Colonic mucosa (tissue), 4 donors: ENCODE data around the gene APOH. TPM values are rescaled to one million over a fixed set of nuclear protein-coding genes. Genes with fewer than 3 reads are reported as not detected.

Experiments used
- DNase-seq: peaks from one replicate; pipeline ENCODE4 v3.0.0-alpha.2; 2020
- H3K27ac ChIP-seq: fragments of 200-600 bp; one replicate; pipeline ENCODE4 v1.8.0; 2021
- H3K27me3 ChIP-seq: fragments of 200-600 bp; one replicate; pipeline ENCODE4 v1.8.0; 2021
- H3K36me3 ChIP-seq: fragments of 200-600 bp; one replicate; pipeline ENCODE4 v1.8.0; 2021
- H3K4me1 ChIP-seq: fragments of 200-600 bp; one replicate; pipeline ENCODE4 v1.8.0; 2021; ENCODE audit warnings: mild to moderate bottlenecking
- H3K4me3 ChIP-seq: fragments of 200-600 bp; one replicate; pipeline ENCODE4 v1.8.0; 2021
- H3K9ac ChIP-seq, 2 donors: one replicate each; pipeline ENCODE4 v1.7.0; 2013; ENCODE audit warnings: control low read depth in 2 of 2, low read depth in 2 of 2, low read length in 2 of 2
- H3K9me3 ChIP-seq: fragments of 200-600 bp; one replicate; pipeline ENCODE4 v1.8.0; 2021
- CTCF ChIP-seq: fragments of 200-600 bp; IDR thresholded peaks from one replicate; pipeline ENCODE4 v1.8.0; 2022; ENCODE audit warnings: antibody characterized with exemption, mild to moderate bottlenecking
- intact Hi-C: fragments of 100-400 bp; cut with DNase I; formaldehyde crosslinking; loops from one replicate; pipeline ENCODE4 v1.14.1; 2022
- total RNA-seq, 2 donors: library from RNA; stranded (reverse); fragmentation: NEBNext Ultra II Directional in 1 of 2; extraction: Animal tissue kit (Norgen Biotek cat#: 25700) in 1 of 2; gene quantifications; one replicate each; pipeline ENCODE4 v1.2.1, GENCODE V29; 2021
- donor health status: healthy.
- donor health status: DM: no; HTN: no; CAD: no.
- donor health status: DM: no; HTN: no; CAD: no.

The APOH gene
- total RNA-seq, 2 donors from 2014 or later: 1.1 to 5.1 TPM

DNA sequence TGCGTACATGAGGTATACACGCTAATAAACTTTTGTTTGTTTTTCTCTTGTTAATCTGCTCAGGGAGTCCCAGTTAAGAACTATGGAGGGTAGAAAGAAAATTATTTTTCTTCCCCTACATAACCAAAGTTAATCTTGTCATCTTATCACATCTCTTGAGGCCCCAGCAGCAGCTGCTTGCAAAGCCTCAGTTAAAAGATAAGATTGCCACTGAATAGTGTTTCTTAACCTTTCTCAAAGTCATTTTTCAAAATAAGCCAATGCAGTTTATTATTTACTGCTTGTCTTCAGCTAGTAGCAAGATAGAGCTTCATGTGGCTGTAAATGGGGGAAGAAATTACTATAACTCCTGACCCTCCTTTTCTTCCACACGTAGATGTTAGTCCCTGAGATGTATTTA is 21.5 kb upstream of the APOH start:
- Histone ChIP-seq H3K4me1 (no peaks in the 10 kb centered on the region), H3K9ac (no peak overlapping the region), H3K27me3 (no peaks in the 10 kb centered on the region), H3K36me3 (no peaks in the 10 kb centered on the region), H3K4me3 (no peak overlapping the region), H3K27ac (no peak overlapping the region), H3K9me3 (no peaks in the 10 kb centered on the region)
- intact Hi-C loops: loop anchor here (10.0 kb wide), 1 partner anchor 174 kb away; no protein-coding TSS in a partner anchor
- no peak for TF ChIP-seq CTCF
- DNase-seq: no peak

DNA sequence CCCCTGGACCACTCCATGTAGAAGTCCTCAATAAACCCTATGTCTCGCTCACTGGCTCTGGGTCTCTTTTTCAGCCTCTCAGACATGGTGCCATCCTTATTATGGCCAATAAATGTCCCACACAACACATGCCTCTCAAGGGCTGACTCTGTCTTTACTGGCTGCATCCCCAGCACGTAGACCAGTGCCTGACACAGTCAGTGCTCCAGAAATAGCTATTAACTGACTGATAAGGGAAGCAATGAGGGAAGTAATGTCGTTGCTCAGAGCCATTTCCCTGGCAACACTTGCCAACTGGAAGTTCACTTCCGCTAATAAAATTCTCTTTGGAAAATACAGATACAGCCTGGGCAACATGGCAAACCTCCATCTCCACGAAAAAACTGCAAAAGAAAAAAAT is 19.1 kb upstream of the APOH start:
- intact Hi-C loops: no loop called here

GRCh38 chr17:66241839-66242238 is 12.6 kb upstream of the APOH start:
- no peak for DNase-seq
- no peak overlapping the region for H3K9ac ChIP-seq
- H3K27me3 ChIP-seq: no peaks in the 10 kb centered on the region
- H3K4me3 ChIP-seq: no peak overlapping the region
- no peaks in the 10 kb centered on the region for H3K9me3 ChIP-seq
- no peak overlapping the region for H3K27ac ChIP-seq
- H3K36me3 ChIP-seq: no peaks in the 10 kb centered on the region
- TF ChIP-seq CTCF: no peak
- intact Hi-C loops: no loop called here
- no peaks in the 10 kb centered on the region for H3K4me1 ChIP-seq

More for the DNA sequence above, 19.1 kb upstream of the APOH start:
- H3K4me3 ChIP-seq: no peak overlapping the region
- H3K9ac ChIP-seq: no peak overlapping the region
- no peaks in the 10 kb centered on the region for H3K36me3 ChIP-seq
- no peaks in the 10 kb centered on the region for H3K27me3 ChIP-seq
- no peak for DNase-seq
- TF ChIP-seq CTCF: no peak
- no peaks in the 10 kb centered on the region for H3K9me3 ChIP-seq
- no peak overlapping the region for H3K27ac ChIP-seq
- H3K4me1 ChIP-seq: no peaks in the 10 kb centered on the region

GRCh38 chr17:66240630-66241029 is 11.4 kb upstream of the APOH start:
- no peak for DNase-seq
- H3K27ac ChIP-seq: no peak overlapping the region
- no peak for TF ChIP-seq CTCF
- no peak overlapping the region for H3K4me3 ChIP-seq
- H3K27me3 ChIP-seq: no peaks in the 10 kb centered on the region
- no peaks in the 10 kb centered on the region for H3K36me3 ChIP-seq
- intact Hi-C loops: no loop called here
- no peak overlapping the region for H3K9ac ChIP-seq
- H3K9me3 ChIP-seq: no peaks in the 10 kb centered on the region
- H3K4me1 ChIP-seq: no peaks in the 10 kb centered on the region

GRCh38 chr17:66240013-66240412 is 10.8 kb upstream of the APOH start:
- Histone ChIP-seq H3K27ac (no peak overlapping the region), H3K36me3 (no peaks in the 10 kb centered on the region), H3K9ac (no peak overlapping the region), H3K4me1 (no peaks in the 10 kb centered on the region), H3K9me3 (no peaks in the 10 kb centered on the region), H3K27me3 (no peaks in the 10 kb centered on the region), H3K4me3 (no peak overlapping the region)
- no peak for TF ChIP-seq CTCF
- intact Hi-C loops: no loop called here
- no peak for DNase-seq
